Activated gamma-delta T cell treated with Interleukin-2 at 50 U/mL for 16 hours (primary cell): Measurements from ENCODE around the gene IL1RL2.

Experiments used
- DNase-seq: peaks from one replicate; pipeline ENCODE4 v3.0.0-alpha.2; 2020

Gene IL1RL2

GRCh38 chr2:102186791-102187495 lies at the start of gene IL1RL2:
IL1RL2 (plus strand) TSS chr2:102187023; CDS start chr2:102187868, 845 bp downstream.
- no peak for DNase-seq

GRCh38 chr2:102137138-102137537 lies 49.7 kb upstream of the IL1RL2 start:
- DNase-seq = no peak

GRCh38 chr2:102138331-102138730 lies 48.5 kb upstream of the IL1RL2 start:
- no peak for DNase-seq

GRCh38 chr2:102139851-102140250 lies 47.0 kb upstream of the IL1RL2 start:
- DNase-seq = no peak

- no peak for DNase-seq
Observed at GRCh38 chr2:102140377-102140776, 46.4 kb upstream of the IL1RL2 start.

- DNase-seq = no peak
Observed at GRCh38 chr2:102141011-102141943, 45.5 kb upstream of the IL1RL2 start.

- no peak for DNase-seq
Observed at GRCh38 chr2:102141970-102142828, 44.6 kb upstream of the IL1RL2 start, which contains the start of gene IL1R1. IL1R1 (plus strand) TSS chr2:102142746; CDS start chr2:102157725, 14,979 bp downstream.

GRCh38 chr2:102142829-102143449 lies 43.9 kb upstream of the IL1RL2 start:
- no peak for DNase-seq

- no peak for DNase-seq
Observed at GRCh38 chr2:102143450-102143985, 43.3 kb upstream of the IL1RL2 start.

- no peak for DNase-seq
Observed at GRCh38 chr2:102144128-102144527, 42.7 kb upstream of the IL1RL2 start.

GRCh38 chr2:102145107-102145506 lies 41.7 kb upstream of the IL1RL2 start:
- DNase-seq = no peak

- no peak for DNase-seq
Observed at GRCh38 chr2:102145934-102146333, 40.9 kb upstream of the IL1RL2 start.

- no peak for DNase-seq
Observed at GRCh38 chr2:102147935-102148334, 38.9 kb upstream of the IL1RL2 start.

- DNase-seq = no peak
Observed at GRCh38 chr2:102149243-102149642, 37.6 kb upstream of the IL1RL2 start.

- no peak for DNase-seq
Observed at GRCh38 chr2:102149644-102150455, 37.0 kb upstream of the IL1RL2 start.

GRCh38 chr2:102154364-102154763 lies 32.5 kb upstream of the IL1RL2 start:
- no peak for DNase-seq

GRCh38 chr2:102154946-102155702 lies 31.7 kb upstream of the IL1RL2 start:
- DNase-seq = no peak

GRCh38 chr2:102155703-102156515 lies 30.9 kb upstream of the IL1RL2 start:
- no peak for DNase-seq

- DNase-seq = no peak
Observed at GRCh38 chr2:102158011-102158755, 28.6 kb upstream of the IL1RL2 start.
